DOHH2 (cell line): Measurements from ENCODE around the gene PTGDS.

Experiments
- H3F3A ChIP-seq: fragments of 200-600 bp; sonication (generic), shearing (Covaris generic); 2 replicates; pipeline ENCODE4 v1.6.0; 2016; ENCODE audit warnings: antibody characterized with exemption, mild to moderate bottlenecking; ENCODE audit not compliant: control insufficient read depth, insufficient read depth
- H3K27ac ChIP-seq: fragments of 200-600 bp; sonication (generic); 2 replicates; pipeline ENCODE4 v1.5.1; 2014; ENCODE audit warnings: low read depth, mild to moderate bottlenecking, low read length, moderate library complexity
- H3K27me3 ChIP-seq: fragments of 200-600 bp; sonication (generic); 2 replicates; pipeline ENCODE4 v1.6.1; 2014; ENCODE audit warnings: mild to moderate bottlenecking, low read length, mixed read lengths; ENCODE audit not compliant: control insufficient read depth
- H3K36me3 ChIP-seq: fragments of 200-600 bp; sonication (generic); 2 replicates; pipeline ENCODE4 v1.6.1; 2014; ENCODE audit warnings: mild to moderate bottlenecking, low read length, moderate library complexity, mixed read lengths; ENCODE audit not compliant: control insufficient read depth
- H3K4me1 ChIP-seq: fragments of 200-600 bp; sonication (generic); 2 replicates; pipeline ENCODE4 v1.6.1; 2014; ENCODE audit warnings: mild to moderate bottlenecking, low read length, mixed read lengths; ENCODE audit not compliant: control insufficient read depth
- H3K4me2 ChIP-seq: fragments of 200-600 bp; sonication (generic); 2 replicates; pipeline ENCODE4 v1.6.0; 2014; ENCODE audit warnings: mild to moderate bottlenecking, low read length, moderate library complexity
- H3K4me3 ChIP-seq: fragments of 200-600 bp; sonication (generic); 2 replicates; pipeline ENCODE4 v1.5.1; 2014; ENCODE audit warnings: mild to moderate bottlenecking, low read length, mixed read lengths
- H3K79me2 ChIP-seq: fragments of 200-600 bp; sonication (generic); 2 replicates; pipeline ENCODE4 v1.6.1; 2014; ENCODE audit warnings: mild to moderate bottlenecking, low read length, mixed read lengths; ENCODE audit not compliant: control insufficient read depth
- H3K9me2 ChIP-seq: fragments of 200-600 bp; sonication (generic); replicated peaks from 2 replicates; pipeline ENCODE4 v1.6.1; 2014; ENCODE audit warnings: mild to moderate bottlenecking, low read length, mixed read lengths; ENCODE audit not compliant: control insufficient read depth
- H3K9me3 ChIP-seq: fragments of 200-600 bp; sonication (generic); 2 replicates; pipeline ENCODE4 v1.6.1; 2014; ENCODE audit warnings: antibody characterized with exemption, low read length, mixed read lengths; ENCODE audit not compliant: control insufficient read depth, insufficient read depth
- H4K20me1 ChIP-seq: fragments of 200-600 bp; sonication (generic); 2 replicates; pipeline ENCODE4 v1.6.0; 2014; ENCODE audit warnings: low read depth, mild to moderate bottlenecking, antibody characterized with exemption, low read length, moderate library complexity; ENCODE audit not compliant: control insufficient read depth, insufficient read depth
- CTCF ChIP-seq: fragments of 200-600 bp; sonication (generic); IDR thresholded peaks from one replicate; pipeline ENCODE4 v1.5.1; 2014; ENCODE audit warnings: antibody characterized with exemption, mild to moderate bottlenecking, low read depth, low read length; ENCODE audit not compliant: poor library complexity, severe bottlenecking
- EZH2phosphoT487 ChIP-seq: fragments of 200-600 bp; sonication (generic); IDR thresholded peaks from 2 replicates; pipeline ENCODE4 v1.6.1; 2017; ENCODE audit warnings: borderline replicate concordance, mild to moderate bottlenecking, antibody characterized with exemption, low read length, moderate library complexity, mixed read lengths

PTGDS gene

GRCh38 chr9:136964833-136965422, 12.4 kb upstream of the PTGDS start:
- no peaks in the 10 kb centered on the region for H3F3A ChIP-seq
- H3K4me1 ChIP-seq, result peaks cover 14% of the 10 kb centered on the region
- no peaks in the 10 kb centered on the region for H3K36me3 ChIP-seq
- no peaks in the 10 kb centered on the region for H4K20me1 ChIP-seq
- H3K79me2 ChIP-seq, result no peaks in the 10 kb centered on the region
- no peak overlapping the region for H3K4me3 ChIP-seq
- no peak overlapping the region for H3K4me2 ChIP-seq
- no peak overlapping the region for H3K27ac ChIP-seq
- no peaks in the 10 kb centered on the region for H3K9me2 ChIP-seq
- TF ChIP-seq CTCF, result no peak
- no peak for TF ChIP-seq EZH2phosphoT487
- H3K27me3 ChIP-seq, result no peaks in the 10 kb centered on the region
- H3K9me3 ChIP-seq, result no peaks in the 10 kb centered on the region

DNA sequence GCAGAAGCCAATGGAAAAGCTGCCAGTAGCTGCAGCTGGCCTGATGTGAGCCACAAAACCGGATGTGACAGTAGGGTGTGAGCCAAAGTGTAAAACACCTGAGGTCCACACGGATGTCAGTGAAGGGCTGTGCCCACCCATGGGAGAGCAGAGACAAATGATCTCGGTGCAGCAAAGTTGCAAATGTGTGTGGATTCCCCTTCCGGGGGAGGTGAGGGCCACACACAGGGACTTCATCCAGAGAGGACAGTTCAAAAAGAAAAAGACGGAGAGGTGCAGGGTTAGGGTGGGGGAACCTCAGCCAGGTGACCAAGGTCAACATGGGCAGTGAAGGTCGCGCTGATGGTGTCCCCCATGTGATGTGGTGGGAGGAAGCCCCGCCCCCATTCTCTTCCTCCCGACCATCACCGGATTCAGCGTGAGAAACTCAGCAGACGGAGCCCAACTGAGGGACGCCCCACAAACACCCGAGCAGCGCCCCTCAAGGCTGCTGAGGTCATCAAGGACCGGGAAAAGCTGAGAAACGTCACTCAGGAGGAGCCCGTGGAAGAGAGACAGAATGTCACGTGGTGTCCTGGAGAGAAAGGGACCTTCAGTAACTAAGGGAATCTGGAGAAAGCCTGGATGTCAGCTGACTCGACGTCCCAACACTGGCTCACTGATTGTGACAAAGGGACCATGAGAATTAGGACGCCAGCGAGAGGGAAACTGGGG, 11.4 kb upstream of the PTGDS start:
- no peaks in the 10 kb centered on the region for H3K79me2 ChIP-seq
- H3K4me3 ChIP-seq, result peak overlapping the region; percentile 49
- H3K9me2 ChIP-seq, result no peaks in the 10 kb centered on the region
- no peaks in the 10 kb centered on the region for H4K20me1 ChIP-seq
- no peaks in the 10 kb centered on the region for H3F3A ChIP-seq
- peaks cover 14% of the 10 kb centered on the region for H3K4me1 ChIP-seq
- no peaks in the 10 kb centered on the region for H3K36me3 ChIP-seq
- no peak overlapping the region for H3K27ac ChIP-seq
- peak overlapping the region; percentile 61 for H3K4me2 ChIP-seq
- H3K27me3 ChIP-seq, result no peaks in the 10 kb centered on the region
- H3K9me3 ChIP-seq, result no peaks in the 10 kb centered on the region
- TF ChIP-seq EZH2phosphoT487 (no peak), CTCF (no peak)

GRCh38 chr9:136968333-136969127, 8.8 kb upstream of the PTGDS start:
- no peak overlapping the region for H3K4me2 ChIP-seq

More at GRCh38 chr9:136968333-136969127, 8.8 kb upstream of the PTGDS start:
- no peak overlapping the region for H3K27ac ChIP-seq
- no peaks in the 10 kb centered on the region for H3K79me2 ChIP-seq
- TF ChIP-seq EZH2phosphoT487, result no peak
- TF ChIP-seq CTCF, result no peak
- H3K9me3 ChIP-seq, result no peaks in the 10 kb centered on the region
- H3K36me3 ChIP-seq, result no peaks in the 10 kb centered on the region
- H3K4me3 ChIP-seq, result no peak overlapping the region
- peaks cover 14% of the 10 kb centered on the region for H3K4me1 ChIP-seq
- H3F3A ChIP-seq, result no peaks in the 10 kb centered on the region
- no peaks in the 10 kb centered on the region for H4K20me1 ChIP-seq
- H3K9me2 ChIP-seq, result no peaks in the 10 kb centered on the region
- no peaks in the 10 kb centered on the region for H3K27me3 ChIP-seq
